HCT116 (cell line): Measurements from ENCODE around the gene LRRC7. TPM values are rescaled to one million over a fixed set of nuclear protein-coding genes. Genes with fewer than 3 reads are reported as not detected.

Source experiments
- ATAC-seq: fragments of 200-7000 bp; cut with Tn5 transposase; 2 replicates; pipeline ENCODE4 v1.9.1; 2020; ENCODE audit warnings: mild to moderate bottlenecking, moderate library complexity
- BruUV-seq: library from RNA; stranded (reverse); fragments of 400-500 nt; replicated peaks from 2 replicates; lab custom pipeline; 2021; lab: Mats Ljungman, UMichigan
- CTCF ChIA-PET: fragments of 300-600 bp; sonication (Branson Sonifier 250); formaldehyde crosslinking; loops from one replicate; lab custom pipeline; 2021; ENCODE audit warnings: antibody characterized with exemption; lab: Charles Lee
- POLR2A ChIA-PET: fragments of 300-600, 350-600 bp; sonication (Branson Sonifier 250); formaldehyde crosslinking; loops from one replicate; lab custom pipeline; 2021; ENCODE audit warnings: antibody characterized with exemption; lab: Charles Lee
- RAD21 ChIA-PET, 2 experiments: fragments of 300-600 bp; sonication (Branson Sonifier 250); formaldehyde crosslinking; loops; one replicate each; lab custom pipeline; 2023; ENCODE audit warnings: low total read pairs in 2 of 2; ENCODE audit not compliant: uncharacterized antibody in 2 of 2, unreplicated experiment in 2 of 2, low non-redundant PET in 1 of 2; lab: Charles Lee
- DNase-seq: peaks from one replicate; pipeline ENCODE4 v3.0.0-alpha.2; 2010; ENCODE audit warnings: low read depth, low spot score
- H2AFZ ChIP-seq: fragments of 200-600 bp; shearing (Covaris generic), sonication (generic); 2 replicates; pipeline ENCODE4 v1.6.1; 2017; ENCODE audit warnings: low read depth, mixed run types, mixed read lengths, antibody characterized with exemption, low read length; ENCODE audit not compliant: poor library complexity, severe bottlenecking
- H3K27ac ChIP-seq: 2 replicates; pipeline ENCODE4 v1.5.1; 2012; ENCODE audit warnings: low read depth, low read length
- H3K27me3 ChIP-seq: fragments of 200-600 bp; sonication (generic); 2 replicates; pipeline ENCODE4 v1.6.1; 2016; ENCODE audit warnings: mixed run types, low read length, mixed read lengths; ENCODE audit not compliant: insufficient read depth
- H3K36me3 ChIP-seq, 2 experiments: fragments of 200-500 bp in 1 of 2; fragments of 200-600 bp in 1 of 2; sonication (Bioruptor generic) in 1 of 2; sonication (generic) in 1 of 2; 2 replicates each; pipeline versions ENCODE4 v1.5.1 to v1.6.1; 2014 to 2016; ENCODE audit warnings: low read length in 2 of 2, inconsistent platforms in 1 of 2, mixed read lengths in 1 of 2, mixed run types in 1 of 2; ENCODE audit not compliant: insufficient read depth in 2 of 2, control insufficient read depth in 1 of 2
- H3K4me1 ChIP-seq, 2 experiments: fragments of 200-600 bp in 1 of 2; sonication (generic) in 1 of 2; 2 replicates each; pipeline versions ENCODE4 v1.5.1 to v1.6.1; 2012 to 2017; ENCODE audit warnings: low read length in 2 of 2, inconsistent platforms in 1 of 2, mild to moderate bottlenecking in 1 of 2, mixed read lengths in 1 of 2, mixed run types in 1 of 2, moderate library complexity in 1 of 2; ENCODE audit not compliant: insufficient read depth in 2 of 2, control insufficient read depth in 1 of 2
- H3K4me2 ChIP-seq: fragments of 200-600 bp; sonication (generic); 2 replicates; pipeline ENCODE4 v1.6.1; 2017; ENCODE audit warnings: mixed run types, low read length, mixed read lengths
- H3K4me3 ChIP-seq, 2 experiments: fragments of 200-600 bp in 1 of 2; sonication (generic) in 1 of 2; replicated peaks in 1 of 2; 2 replicates each; pipeline ENCODE4 v1.5.1; 2011 to 2016; ENCODE audit warnings: low read length in 2 of 2, control low read depth in 1 of 2, low read depth in 1 of 2, mild to moderate bottlenecking in 1 of 2, mixed read lengths in 1 of 2, mixed run types in 1 of 2
- H3K79me2 ChIP-seq: fragments of 200-600 bp; sonication (generic); 2 replicates; pipeline ENCODE4 v1.6.1; 2017; ENCODE audit warnings: mild to moderate bottlenecking, mixed run types, low read length, moderate library complexity, mixed read lengths; ENCODE audit not compliant: insufficient read depth
- H3K9ac ChIP-seq: fragments of 200-600 bp; sonication (generic); 2 replicates; pipeline ENCODE4 v1.6.1; 2016; ENCODE audit warnings: low read length, mixed read lengths
- H3K9me2 ChIP-seq: fragments of 200-600 bp; sonication (generic), shearing (Covaris generic); 2 replicates; pipeline ENCODE4 v1.6.1; 2017; ENCODE audit warnings: mixed run types, mild to moderate bottlenecking, moderate library complexity; ENCODE audit not compliant: insufficient read depth
- H3K9me3 ChIP-seq, 2 experiments: fragments of 200-500 bp in 1 of 2; fragments of 200-600 bp in 1 of 2; sonication (Bioruptor generic) in 1 of 2; sonication (generic) in 1 of 2; 2 replicates each; pipeline ENCODE4 v1.6.1; 2014 to 2017; ENCODE audit warnings: low read length in 2 of 2, mixed read lengths in 2 of 2, inconsistent platforms in 1 of 2, low read depth in 1 of 2, mild to moderate bottlenecking in 1 of 2, mixed run types in 1 of 2, moderate library complexity in 1 of 2; ENCODE audit not compliant: control insufficient read depth in 1 of 2, insufficient read depth in 1 of 2
- H4K20me1 ChIP-seq: fragments of 200-600 bp; sonication (generic), shearing (Covaris generic); 2 replicates; pipeline ENCODE4 v1.6.1; 2017; ENCODE audit warnings: mixed run types, mild to moderate bottlenecking, moderate library complexity; ENCODE audit not compliant: insufficient read depth
- CBX3 ChIP-seq: IDR thresholded peaks from 2 replicates; pipeline ENCODE4 v1.6.1; 2012; ENCODE audit warnings: low read depth
- EGR1 ChIP-seq: IDR thresholded peaks from 2 replicates; pipeline ENCODE4 v1.6.1; 2012; ENCODE audit warnings: low read depth
- EZH2 ChIP-seq: fragments of 200-600 bp; sonication (generic); IDR thresholded peaks from 2 replicates; pipeline ENCODE4 v1.6.1; 2017; ENCODE audit warnings: antibody characterized with exemption, mixed run types
- FOSL1 ChIP-seq: IDR thresholded peaks from 2 replicates; pipeline ENCODE4 v1.6.1; 2012; ENCODE audit warnings: low read depth
- JUND ChIP-seq: IDR thresholded peaks from 2 replicates; pipeline ENCODE4 v1.6.1; 2012
- REST ChIP-seq: IDR thresholded peaks from 2 replicates; pipeline ENCODE4 v1.6.1; 2012; ENCODE audit warnings: low read depth
- SIN3A ChIP-seq: IDR thresholded peaks from 2 replicates; pipeline ENCODE4 v1.6.1; 2012; ENCODE audit warnings: low read depth
- ZNF274 ChIP-seq: fragments of 200-500 bp; sonication (Bioruptor generic); IDR thresholded peaks from 2 replicates; pipeline ENCODE4 v1.6.1; 2014; ENCODE audit warnings: mild to moderate bottlenecking, low read depth, low read length, inconsistent platforms
- intact Hi-C: fragments of 100-400 bp; cut with micrococcal nuclease; formaldehyde crosslinking; loops from 2 replicates; pipeline ENCODE4 v1.10.0; 2022
- total RNA-seq: library from RNA; stranded (reverse); gene quantifications from one replicate; pipeline ENCODE4 v1.2.1, GENCODE V29; 2021; ENCODE audit not compliant: unreplicated experiment

Gene LRRC7
- total RNA-seq, 1 experiment from 2014 or later: not detected

GRCh38 chr1:69765951-69766350 is 198.2 kb downstream of the LRRC7 start:
- intact Hi-C loops: no loop called here
- H3K9me3 ChIP-seq: no peaks in the 10 kb centered on the region

More at GRCh38 chr1:69765951-69766350, 198.2 kb downstream of the LRRC7 start:
- no peak overlapping the region for H2AFZ ChIP-seq
- ChIA-PET RAD21 (no interaction called here), CTCF (no interaction called here), POLR2A (no interaction called here)
- TF ChIP-seq EGR1 (no peak), REST (no peak), FOSL1 (no peak), EZH2 (no peak), ZNF274 (no peak), CBX3 (no peak), SIN3A (no peak), JUND (no peak)
- no peaks in the 10 kb centered on the region for H3K9me2 ChIP-seq
- no peaks in the 10 kb centered on the region for H4K20me1 ChIP-seq
- no peak overlapping the region for H3K9ac ChIP-seq
- DNase-seq: no peak
- no peak overlapping the region for H3K4me3 ChIP-seq
- H3K79me2 ChIP-seq: no peaks in the 10 kb centered on the region
- no peak overlapping the region for H3K27ac ChIP-seq
- ATAC-seq: no peak
- no peaks in the 10 kb centered on the region for H3K4me1 ChIP-seq
- H3K27me3 ChIP-seq: peaks cover 27% of the 10 kb centered on the region
- H3K36me3 ChIP-seq: no peaks in the 10 kb centered on the region
- BruUV-seq: no TSS peak
- H3K4me2 ChIP-seq: no peak overlapping the region
